NCI-H1436 treated with DMSO at 0.1 percent for 48 hours (cell line): ENCODE measurements around the gene NXPH4.

Experiments used
- DNase-seq: peaks from one replicate; lab custom pipeline; 2025; lab: John Stamatoyannopoulos, UW

The NXPH4 gene

DNA sequence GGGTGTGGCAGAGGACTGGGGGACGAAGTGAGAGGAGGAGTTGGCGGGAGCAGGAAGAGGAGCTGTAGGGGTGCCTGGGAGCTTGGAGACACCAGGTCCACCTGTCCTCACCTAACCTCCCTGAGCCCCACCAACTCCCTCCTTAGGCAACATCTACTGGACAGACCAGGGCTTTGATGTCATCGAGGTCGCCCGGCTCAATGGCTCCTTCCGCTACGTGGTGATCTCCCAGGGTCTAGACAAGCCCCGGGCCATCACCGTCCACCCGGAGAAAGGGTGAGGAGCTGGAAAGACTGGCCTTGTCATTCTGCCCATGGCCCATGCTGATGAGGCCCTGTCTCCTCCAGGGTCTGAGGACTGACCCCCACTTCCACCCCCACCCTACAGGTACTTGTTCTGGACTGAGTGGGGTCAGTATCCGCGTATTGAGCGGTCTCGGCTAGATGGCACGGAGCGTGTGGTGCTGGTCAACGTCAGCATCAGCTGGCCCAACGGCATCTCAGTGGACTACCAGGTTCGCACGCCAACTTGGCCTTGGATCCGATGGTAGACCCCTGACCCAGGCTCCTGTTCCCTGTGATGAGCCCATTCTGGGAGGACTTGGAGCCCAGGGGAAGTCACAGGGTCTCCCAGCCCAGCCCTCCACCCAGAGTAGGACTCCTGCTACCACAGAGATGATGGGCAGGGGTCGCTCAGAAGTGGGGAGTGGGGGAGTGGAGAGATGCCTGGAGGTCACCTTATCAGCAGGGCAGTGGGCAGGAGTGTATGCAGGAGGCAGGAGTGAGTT is 32.5 kb upstream of the NXPH4 start:
- DNase-seq = no peak

DNA sequence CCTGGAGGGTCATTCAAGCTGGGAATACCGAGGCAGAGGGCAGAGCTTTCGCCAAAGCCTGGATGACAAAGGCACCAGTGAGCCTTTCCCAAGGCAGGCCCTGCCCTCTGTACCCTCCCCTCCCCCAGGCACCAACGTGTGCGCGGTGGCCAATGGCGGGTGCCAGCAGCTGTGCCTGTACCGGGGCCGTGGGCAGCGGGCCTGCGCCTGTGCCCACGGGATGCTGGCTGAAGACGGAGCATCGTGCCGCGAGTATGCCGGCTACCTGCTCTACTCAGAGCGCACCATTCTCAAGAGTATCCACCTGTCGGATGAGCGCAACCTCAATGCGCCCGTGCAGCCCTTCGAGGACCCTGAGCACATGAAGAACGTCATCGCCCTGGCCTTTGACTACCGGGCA is 31.2 kb upstream of the NXPH4 start:
- no peak for DNase-seq

DNA sequence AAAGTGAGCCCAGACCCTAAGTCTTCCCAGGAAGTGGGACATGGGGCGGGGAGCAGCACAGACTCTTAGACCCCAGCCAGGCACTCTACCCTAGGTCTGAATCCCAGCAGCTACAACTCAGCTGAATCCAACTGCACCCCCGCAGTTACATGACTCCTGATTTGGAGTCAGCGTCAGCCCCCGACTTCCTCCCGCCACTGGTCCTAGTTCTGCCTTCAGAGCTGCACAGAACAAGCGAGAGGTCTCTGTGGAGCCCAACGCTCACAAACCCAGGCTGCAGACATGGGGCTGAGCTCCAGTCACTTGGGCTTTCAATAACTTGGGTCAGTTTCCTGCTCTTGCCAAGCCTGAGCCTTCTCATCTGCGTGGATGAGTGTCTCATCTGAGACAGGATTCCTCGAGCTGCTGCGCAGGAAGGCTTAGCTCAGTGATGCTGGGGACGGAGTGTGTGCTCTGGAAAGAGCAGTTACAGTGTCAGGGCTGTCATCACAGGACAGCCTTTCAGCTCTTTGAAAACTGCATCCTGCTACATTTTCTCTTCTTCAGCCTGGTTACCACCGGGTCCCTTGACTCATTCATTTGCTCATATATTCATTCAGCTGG is 30.6 kb upstream of the NXPH4 start:
- DNase-seq = no peak

DNA sequence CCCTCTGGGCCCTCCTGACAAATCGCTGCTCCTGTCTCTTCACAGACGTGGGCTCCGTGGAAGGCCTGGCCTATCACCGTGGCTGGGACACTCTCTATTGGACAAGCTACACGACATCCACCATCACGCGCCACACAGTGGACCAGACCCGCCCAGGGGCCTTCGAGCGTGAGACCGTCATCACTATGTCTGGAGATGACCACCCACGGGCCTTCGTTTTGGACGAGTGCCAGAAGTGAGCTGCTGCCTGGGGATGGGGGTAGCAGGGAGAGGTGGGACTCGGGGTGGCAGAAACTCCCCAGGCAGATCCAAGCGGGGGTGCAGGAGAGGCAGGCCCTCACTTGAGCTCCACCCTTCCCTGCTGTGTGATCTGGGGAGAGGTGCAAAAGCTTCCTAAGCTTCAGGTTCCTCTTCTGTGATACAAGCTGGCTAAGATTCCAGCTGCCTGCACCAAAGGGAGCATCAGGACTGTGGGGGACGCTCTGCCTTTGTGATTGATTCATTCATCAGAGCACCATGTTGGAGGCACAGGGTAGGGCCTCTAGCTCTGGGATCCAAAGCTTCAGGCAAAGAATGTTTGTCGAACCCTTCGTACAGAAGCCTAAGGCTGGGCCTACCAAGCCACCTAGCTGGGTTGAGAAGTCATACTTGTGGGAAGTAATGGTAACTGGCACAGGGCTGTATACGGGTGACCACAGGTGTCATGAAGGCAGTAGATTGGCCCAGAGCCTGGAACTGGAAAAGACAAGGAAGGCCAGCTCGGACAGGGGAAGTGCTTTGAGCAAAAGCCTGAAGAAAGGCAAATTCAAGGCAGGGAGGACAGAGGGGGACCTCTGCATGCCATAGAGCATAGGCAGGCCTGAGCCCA is 29.1 kb upstream of the NXPH4 start:
- no peak for DNase-seq

DNA sequence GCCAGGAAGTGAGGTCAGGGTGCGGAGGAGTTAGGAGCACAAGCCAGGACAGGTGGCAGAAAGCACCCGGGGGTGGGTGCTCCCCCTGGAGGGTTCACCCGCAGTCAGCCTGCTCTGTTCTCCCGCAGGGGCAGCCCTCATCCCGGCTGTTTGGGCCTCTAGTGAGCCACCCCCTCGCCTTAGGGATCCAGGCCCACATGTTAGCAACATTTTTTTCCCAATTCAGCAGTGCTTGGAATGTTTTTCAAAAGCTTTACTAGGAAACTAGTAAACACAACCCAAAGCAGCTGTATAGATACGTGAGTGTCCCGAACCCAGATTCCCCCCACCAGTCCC is 28.5 kb upstream of the NXPH4 start:
- no peak for DNase-seq

DNA sequence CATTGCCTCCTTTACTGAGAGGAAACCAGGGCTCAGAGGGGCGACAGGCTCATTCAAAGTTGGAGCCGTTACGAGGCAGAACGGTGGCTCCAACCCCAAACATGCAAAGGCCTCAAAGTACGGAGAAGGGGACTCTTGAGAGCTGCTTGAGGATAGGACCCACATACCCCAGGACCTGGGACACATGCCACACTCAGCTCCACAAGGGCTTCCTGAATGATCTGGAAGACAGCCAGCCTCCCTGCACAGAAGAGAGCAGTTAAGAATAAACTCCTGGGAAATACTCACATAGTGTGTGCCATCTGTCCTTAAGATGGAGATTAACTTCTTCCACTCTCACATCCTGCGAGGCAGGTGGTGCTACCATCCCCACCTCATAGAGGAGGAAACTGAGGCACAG is 26.6 kb upstream of the NXPH4 start:
- DNase-seq = no peak

DNA sequence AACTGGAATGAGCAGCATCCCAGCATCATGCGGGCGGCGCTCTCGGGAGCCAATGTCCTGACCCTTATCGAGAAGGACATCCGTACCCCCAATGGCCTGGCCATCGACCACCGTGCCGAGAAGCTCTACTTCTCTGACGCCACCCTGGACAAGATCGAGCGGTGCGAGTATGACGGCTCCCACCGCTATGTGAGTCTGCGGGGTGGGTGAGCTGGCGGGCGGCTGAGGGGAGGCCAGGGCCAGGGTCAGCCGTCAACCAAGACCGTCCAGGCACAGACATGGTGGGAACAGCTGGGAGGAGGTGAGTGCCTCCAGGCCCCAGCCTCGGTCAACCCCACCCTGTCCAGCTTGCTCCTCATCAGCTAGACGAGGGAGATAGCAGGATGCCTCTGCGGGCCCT is 25.8 kb upstream of the NXPH4 start:
- no peak for DNase-seq

DNA sequence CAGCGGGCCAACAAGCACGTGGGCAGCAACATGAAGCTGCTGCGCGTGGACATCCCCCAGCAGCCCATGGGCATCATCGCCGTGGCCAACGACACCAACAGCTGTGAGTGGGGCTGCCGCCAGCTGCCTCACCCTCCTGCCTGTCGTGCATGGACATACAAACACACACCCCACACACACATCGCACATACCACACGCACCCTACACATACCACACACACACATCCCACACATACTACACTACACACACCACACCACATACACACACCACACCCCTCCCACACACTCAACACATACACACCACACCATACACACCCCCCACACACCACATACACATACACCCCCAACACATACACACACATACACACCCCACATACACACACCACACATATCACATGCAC is 25.2 kb upstream of the NXPH4 start:
- no peak for DNase-seq

DNA sequence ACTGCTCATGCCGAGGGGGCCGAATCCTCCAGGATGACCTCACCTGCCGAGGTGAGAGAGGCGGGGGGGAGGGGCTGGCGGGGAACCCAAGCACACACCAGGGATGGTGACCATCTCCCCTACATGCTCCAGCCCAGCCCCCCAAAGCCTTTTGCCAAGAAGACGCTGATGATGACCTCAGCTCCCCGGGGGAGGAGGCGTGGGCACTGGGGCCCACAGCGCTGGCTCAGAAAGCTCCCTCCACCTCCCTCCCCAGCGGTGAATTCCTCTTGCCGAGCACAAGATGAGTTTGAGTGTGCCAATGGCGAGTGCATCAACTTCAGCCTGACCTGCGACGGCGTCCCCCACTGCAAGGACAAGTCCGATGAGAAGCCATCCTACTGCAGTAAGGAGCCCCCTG is 23.7 kb upstream of the NXPH4 start:
- no peak for DNase-seq

DNA sequence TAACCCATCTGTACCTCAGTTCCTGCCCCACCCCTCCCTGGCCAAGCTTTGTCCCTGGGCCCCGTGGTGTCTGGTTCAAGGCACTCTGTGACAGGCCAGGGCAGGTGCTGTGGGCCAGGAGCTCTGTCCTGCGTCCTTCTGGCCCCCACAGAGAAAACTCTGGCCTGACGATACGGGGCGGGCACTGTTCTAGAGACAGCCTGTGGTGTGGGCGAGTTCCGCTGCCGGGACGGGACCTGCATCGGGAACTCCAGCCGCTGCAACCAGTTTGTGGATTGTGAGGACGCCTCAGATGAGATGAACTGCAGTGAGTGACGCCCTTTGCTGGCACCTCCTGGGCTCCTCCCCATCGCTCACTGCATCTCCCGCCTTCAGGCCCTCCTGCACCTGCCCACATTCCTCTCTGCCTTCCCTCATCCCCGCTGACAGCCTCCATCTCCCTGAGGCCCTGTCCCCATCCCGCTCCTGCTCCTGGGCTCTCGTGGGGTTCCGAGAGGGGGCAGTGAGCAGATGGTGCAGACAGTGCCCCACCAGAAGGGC is 22.8 kb upstream of the NXPH4 start:
- DNase-seq = no peak

DNA sequence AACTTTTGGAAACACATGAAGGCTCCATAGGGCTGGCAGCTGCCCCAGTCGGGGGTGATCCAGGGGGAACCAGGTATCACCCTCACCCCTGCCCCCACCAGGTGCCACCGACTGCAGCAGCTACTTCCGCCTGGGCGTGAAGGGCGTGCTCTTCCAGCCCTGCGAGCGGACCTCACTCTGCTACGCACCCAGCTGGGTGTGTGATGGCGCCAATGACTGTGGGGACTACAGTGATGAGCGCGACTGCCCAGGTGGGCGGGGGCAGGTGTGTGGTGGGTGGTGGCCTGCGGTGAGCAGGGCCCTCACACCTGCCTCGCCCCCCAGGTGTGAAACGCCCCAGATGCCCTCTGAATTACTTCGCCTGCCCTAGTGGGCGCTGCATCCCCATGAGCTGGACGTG is 22.3 kb upstream of the NXPH4 start:
- no peak for DNase-seq

DNA sequence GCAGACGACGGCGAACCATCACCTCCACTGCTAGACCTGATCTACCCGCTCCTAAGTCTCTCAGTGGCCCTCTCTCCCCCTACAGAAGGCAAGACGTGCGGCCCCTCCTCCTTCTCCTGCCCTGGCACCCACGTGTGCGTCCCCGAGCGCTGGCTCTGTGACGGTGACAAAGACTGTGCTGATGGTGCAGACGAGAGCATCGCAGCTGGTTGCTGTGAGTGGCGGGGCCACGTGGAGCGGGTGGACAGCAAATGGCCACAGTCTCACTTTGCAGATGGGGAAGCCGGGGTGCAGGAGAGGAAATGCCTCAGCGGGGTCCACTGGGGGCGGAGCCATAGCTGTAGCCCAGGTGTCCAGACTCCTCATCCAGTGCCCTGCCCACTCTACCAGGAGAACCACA is 21.4 kb upstream of the NXPH4 start:
- no peak for DNase-seq

DNA sequence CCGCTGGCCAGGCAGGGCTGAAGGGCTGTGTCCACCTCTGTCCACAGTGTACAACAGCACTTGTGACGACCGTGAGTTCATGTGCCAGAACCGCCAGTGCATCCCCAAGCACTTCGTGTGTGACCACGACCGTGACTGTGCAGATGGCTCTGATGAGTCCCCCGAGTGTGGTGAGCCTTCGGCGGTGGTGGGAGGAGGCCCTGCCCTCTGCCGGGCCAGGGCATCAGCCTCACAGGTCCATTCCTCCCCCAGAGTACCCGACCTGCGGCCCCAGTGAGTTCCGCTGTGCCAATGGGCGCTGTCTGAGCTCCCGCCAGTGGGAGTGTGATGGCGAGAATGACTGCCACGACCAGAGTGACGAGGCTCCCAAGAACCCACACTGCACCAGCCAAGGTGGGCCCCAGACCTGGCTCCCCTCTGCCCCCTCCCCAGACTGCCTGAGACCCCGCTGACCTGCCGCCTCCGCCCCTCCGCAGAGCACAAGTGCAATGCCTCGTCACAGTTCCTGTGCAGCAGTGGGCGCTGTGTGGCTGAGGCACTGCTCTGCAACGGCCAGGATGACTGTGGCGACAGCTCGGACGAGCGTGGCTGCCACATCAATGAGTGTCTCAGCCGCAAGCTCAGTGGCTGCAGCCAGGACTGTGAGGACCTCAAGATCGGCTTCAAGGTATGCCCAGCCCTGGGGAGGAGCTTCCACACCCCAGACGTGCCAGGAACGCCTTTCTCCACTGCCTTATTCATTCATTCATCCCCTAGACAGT is 20.8 kb upstream of the NXPH4 start:
- no peak for DNase-seq

DNA sequence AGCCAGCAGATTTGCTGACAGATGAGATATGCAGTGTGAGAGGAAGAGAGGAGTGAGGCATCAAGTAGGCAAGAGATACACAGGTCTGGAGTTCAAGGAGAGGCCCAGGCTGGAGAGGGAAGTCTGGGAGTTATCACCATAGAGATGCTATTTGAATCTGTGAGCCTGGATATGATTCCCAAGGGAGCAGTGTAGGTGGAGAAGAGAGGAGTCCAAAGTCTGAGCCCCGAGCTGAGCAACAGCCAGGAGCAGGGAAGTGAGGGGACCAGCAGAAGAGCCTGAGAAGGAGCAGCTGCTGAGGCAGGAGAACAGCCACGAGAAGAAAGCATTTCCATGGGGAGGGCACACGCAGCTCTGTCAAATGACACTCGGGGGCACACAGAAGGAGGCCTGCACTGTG is 20.2 kb upstream of the NXPH4 start:
- no peak for DNase-seq

DNA sequence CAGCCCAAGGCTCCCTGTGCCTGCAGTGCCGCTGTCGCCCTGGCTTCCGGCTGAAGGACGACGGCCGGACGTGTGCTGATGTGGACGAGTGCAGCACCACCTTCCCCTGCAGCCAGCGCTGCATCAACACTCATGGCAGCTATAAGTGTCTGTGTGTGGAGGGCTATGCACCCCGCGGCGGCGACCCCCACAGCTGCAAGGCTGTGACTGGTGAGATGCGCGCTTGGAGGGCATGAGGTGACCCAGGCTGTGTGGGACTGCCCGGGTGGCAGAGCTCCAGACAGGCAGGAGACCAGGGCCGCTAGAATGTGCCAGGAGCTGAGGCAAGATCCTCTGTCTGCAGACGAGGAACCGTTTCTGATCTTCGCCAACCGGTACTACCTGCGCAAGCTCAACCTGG is 19.6 kb upstream of the NXPH4 start:
- no peak for DNase-seq

DNA sequence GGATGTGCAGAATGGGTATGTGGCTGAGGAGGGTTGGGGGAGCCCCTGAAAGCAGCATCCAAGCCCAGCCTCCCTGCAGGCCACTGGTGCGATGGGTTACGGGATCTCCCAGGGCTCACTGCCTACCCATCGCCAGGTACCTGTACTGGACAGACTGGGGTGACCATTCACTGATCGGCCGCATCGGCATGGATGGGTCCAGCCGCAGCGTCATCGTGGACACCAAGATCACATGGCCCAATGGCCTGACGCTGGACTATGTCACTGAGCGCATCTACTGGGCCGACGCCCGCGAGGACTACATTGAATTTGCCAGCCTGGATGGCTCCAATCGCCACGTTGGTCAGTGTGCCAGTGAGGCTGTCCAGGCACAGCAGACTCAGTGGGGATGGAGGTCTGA is 18.3 kb upstream of the NXPH4 start:
- DNase-seq = no peak

DNA sequence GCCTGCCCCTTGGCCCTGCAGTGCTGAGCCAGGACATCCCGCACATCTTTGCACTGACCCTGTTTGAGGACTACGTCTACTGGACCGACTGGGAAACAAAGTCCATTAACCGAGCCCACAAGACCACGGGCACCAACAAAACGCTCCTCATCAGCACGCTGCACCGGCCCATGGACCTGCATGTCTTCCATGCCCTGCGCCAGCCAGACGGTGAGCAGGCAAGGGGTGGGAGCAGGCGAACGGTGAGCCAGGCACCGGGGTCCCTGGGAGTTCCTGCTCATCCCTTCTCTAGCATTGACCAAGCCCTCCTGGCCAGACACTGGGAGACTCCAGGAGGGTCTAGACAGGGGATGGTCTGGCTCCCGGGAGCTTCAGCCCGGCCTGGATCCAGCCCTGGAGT is 17.4 kb upstream of the NXPH4 start:
- DNase-seq = no peak

DNA sequence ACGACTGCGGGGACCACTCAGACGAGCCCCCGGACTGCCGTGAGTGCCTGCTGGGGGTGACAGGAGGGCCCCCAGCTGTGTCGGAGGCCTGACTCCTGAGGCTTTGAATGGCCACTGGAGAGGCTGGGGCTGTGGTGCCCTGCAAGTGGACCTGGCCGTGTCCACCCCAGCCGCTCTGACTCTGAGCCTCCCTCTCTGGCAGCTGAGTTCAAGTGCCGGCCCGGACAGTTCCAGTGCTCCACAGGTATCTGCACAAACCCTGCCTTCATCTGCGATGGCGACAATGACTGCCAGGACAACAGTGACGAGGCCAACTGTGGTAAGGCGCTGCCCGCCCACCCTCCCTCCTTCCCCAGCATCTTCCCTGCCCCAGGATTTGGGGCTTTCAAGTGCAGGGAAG is 16.1 kb upstream of the NXPH4 start:
- DNase-seq = no peak

DNA sequence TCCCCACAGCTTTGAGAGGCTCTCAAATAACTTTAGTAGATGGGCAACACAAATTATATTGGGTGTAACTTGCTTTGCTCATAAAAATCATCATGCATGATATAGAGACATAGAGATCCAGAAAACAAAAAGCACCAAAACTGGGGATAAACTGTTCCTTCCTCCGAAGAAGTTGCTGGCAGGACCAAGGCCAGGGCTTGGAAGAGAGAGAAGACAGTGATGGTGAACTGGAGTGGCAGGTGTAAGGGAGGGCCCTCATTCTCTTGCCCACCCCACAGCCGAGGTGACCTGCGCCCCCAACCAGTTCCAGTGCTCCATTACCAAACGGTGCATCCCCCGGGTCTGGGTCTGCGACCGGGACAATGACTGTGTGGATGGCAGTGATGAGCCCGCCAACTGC is 15.4 kb upstream of the NXPH4 start:
- no peak for DNase-seq

DNA sequence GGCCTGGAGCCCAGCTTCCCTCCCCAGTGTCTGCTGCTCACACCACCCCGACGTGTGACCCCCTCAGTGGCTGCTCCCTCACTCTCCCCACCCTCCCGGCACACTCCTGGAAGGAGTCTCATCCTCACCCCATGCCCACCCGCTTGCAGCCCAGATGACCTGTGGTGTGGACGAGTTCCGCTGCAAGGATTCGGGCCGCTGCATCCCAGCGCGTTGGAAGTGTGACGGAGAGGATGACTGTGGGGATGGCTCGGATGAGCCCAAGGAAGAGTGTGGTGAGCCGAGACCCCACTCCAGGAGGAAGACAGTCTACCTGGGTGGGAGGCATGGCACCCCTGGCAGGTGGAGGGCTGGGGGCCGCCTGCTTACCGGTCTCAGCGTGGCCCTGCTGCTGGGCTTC is 15.0 kb upstream of the NXPH4 start:
- no peak for DNase-seq

DNA sequence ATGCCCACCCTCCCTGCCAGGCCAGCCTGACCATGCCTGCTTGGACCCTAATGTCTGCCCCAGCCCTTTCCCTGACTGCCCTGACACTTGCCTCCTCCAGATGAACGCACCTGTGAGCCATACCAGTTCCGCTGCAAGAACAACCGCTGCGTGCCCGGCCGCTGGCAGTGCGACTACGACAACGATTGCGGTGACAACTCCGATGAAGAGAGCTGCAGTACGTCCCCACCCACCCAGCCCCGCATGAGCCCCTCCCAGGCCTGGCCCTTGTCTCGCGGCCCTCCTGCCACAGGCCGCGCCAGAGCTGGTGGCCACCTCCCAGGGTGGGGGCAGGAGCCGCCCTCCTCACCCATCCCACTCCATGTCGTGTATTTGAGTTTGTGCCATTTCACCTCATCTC is 14.3 kb upstream of the NXPH4 start:
- DNase-seq = no peak

DNA sequence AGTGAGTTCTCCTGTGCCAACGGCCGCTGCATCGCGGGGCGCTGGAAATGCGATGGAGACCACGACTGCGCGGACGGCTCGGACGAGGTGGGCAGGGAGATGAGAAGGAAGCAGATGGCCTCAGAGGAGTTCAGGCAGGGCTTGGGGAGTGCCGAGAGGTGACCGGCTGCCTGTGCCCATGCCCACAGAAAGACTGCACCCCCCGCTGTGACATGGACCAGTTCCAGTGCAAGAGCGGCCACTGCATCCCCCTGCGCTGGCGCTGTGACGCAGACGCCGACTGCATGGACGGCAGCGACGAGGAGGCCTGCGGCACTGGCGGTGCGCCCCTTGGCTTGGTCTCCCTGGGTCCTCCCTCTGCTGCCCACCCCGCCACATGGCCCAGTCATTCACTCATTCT is 13.4 kb upstream of the NXPH4 start:
- no peak for DNase-seq
